Activated CD4-positive, alpha-beta T cell treated with anti-CD3 and anti-CD28 coated beads for 24 hours (primary cell): ENCODE data around the gene CCDC38.
"Not testable (repeated sequence)": the region's sequence is repeated elsewhere in the genome, so short reads cannot be mapped to it uniquely, and the experiment has no call there.

ENCODE experiments used
- DNase-seq, 2 donors: peaks; one replicate each; pipeline ENCODE4 v3.0.0-alpha.2; 2020; ENCODE audit warnings: low read depth in 2 of 2

The CCDC38 gene

GRCh38 chr12:95942524-95943329 is at the start of gene CCDC38:
CCDC38 (minus strand) TSS chr12:95942614; CDS start chr12:95936509, 6,105 bp downstream.
- DNase-seq: peak; percentile 69 to 72

- no peak for DNase-seq
These were observed 47.7 kb upstream of the CCDC38 start for GRCh38 chr12:95990136-95990535.

GRCh38 chr12:95989504-95990123 is 47.2 kb upstream of the CCDC38 start:
- DNase-seq: no peak

GRCh38 chr12:95988506-95989275 is 46.3 kb upstream of the CCDC38 start:
- DNase-seq: no peak

GRCh38 chr12:95986635-95987570 is 44.5 kb upstream of the CCDC38 start:
- DNase-seq: no peak

- DNase-seq: no peak
These were observed 42.3 kb upstream of the CCDC38 start for GRCh38 chr12:95984682-95985081.

GRCh38 chr12:95982602-95983001 is 40.2 kb upstream of the CCDC38 start:
- no peak for DNase-seq

GRCh38 chr12:95980437-95980836 is 38.0 kb upstream of the CCDC38 start:
- no peak for DNase-seq

GRCh38 chr12:95978774-95979173 is 36.4 kb upstream of the CCDC38 start:
- no peak for DNase-seq

- no peak for DNase-seq
These were observed 35.9 kb upstream of the CCDC38 start for GRCh38 chr12:95978351-95978750.

GRCh38 chr12:95977764-95978305 is 35.4 kb upstream of the CCDC38 start:
- DNase-seq: no peak

GRCh38 chr12:95976416-95976832 is 34.0 kb upstream of the CCDC38 start:
- DNase-seq: no peak

- DNase-seq: no peak
These were observed 33.1 kb upstream of the CCDC38 start for GRCh38 chr12:95975491-95975890.

GRCh38 chr12:95974358-95974757 is 31.9 kb upstream of the CCDC38 start:
- no peak for DNase-seq

- DNase-seq: no peak
These were observed 30.5 kb upstream of the CCDC38 start for GRCh38 chr12:95972832-95973456.

- no peak for DNase-seq
These were observed 28.5 kb upstream of the CCDC38 start for GRCh38 chr12:95970905-95971304.

- DNase-seq: not testable (repeated sequence)
These were observed 26.7 kb upstream of the CCDC38 start for GRCh38 chr12:95969116-95969515.

- no peak for DNase-seq
These were observed 24.9 kb upstream of the CCDC38 start for GRCh38 chr12:95967301-95967700.

GRCh38 chr12:95966287-95966870 is 24.0 kb upstream of the CCDC38 start:
- DNase-seq: no peak

GRCh38 chr12:95963096-95963495 is 20.7 kb upstream of the CCDC38 start:
- no peak for DNase-seq
